GM12878 (cell line): ENCODE data around the gene ZNF792. TPM values are rescaled to one million over a fixed set of nuclear protein-coding genes. Genes with fewer than 3 reads are reported as not detected.

Source experiments
- ATAC-seq: fragments of 200-7000 bp; cut with Tn5 transposase; 3 replicates; pipeline ENCODE4 v1.9.1; 2020; ENCODE audit warnings: mild to moderate bottlenecking, moderate library complexity
- BruUV-seq: library from RNA; stranded (reverse); fragments of 400-500 nt; replicated peaks from 2 replicates; lab custom pipeline; 2021; lab: Mats Ljungman, UMichigan
- CTCF ChIA-PET: fragments of 300-600 bp; sonication (Branson Sonifier 250); formaldehyde crosslinking; extraction: SDS; loops from one replicate; lab custom pipeline; 2021; ENCODE audit warnings: inconsistent platforms; lab: Yijun Ruan, JAX
- POLR2A ChIA-PET: fragments of 350-600 bp; formaldehyde crosslinking; extraction: SDS; loops from one replicate; lab custom pipeline; 2021; ENCODE audit warnings: inconsistent platforms; lab: Charles Lee
- RAD21 ChIA-PET: fragments of 300-600 bp; sonication (Branson Sonifier 250); formaldehyde crosslinking; loops from one replicate; lab custom pipeline; 2023; ENCODE audit warnings: antibody characterized with exemption; ENCODE audit not compliant: unreplicated experiment; lab: Charles Lee
- SMC1A ChIA-PET: fragments of 300-600 bp; sonication (Branson Sonifier 250); formaldehyde crosslinking; loops from one replicate; lab custom pipeline; 2023; ENCODE audit not compliant: unreplicated experiment, uncharacterized antibody; lab: Charles Lee
- DNase-seq: peaks from one replicate; pipeline ENCODE4 v3.0.0-alpha.2; 2011; ENCODE audit warnings: low read depth, low spot score
- FAIRE-seq: peaks from 3 replicates; lab custom pipeline; 2011; peaks lifted over from hg19 to GRCh38; lab: Jason Lieb, UNC
- H2AFZ ChIP-seq: 2 replicates; pipeline ENCODE4 v1.6.0; 2011; ENCODE audit warnings: low read depth, low read length, control low read depth; ENCODE audit not compliant: control insufficient read depth
- H3K27ac ChIP-seq: 2 replicates; pipeline ENCODE4 v1.5.1; 2011; ENCODE audit warnings: control low read depth; ENCODE audit not compliant: control insufficient read depth, insufficient read depth
- H3K27me3 ChIP-seq, 2 experiments: replicated peaks in 1 of 2; 2 replicates each; pipeline versions ENCODE4 v1.6.0 to v1.6.1; 2011; ENCODE audit warnings: low read length in 1 of 2; ENCODE audit not compliant: control insufficient read depth in 2 of 2, insufficient read depth in 2 of 2
- H3K36me3 ChIP-seq, 2 experiments: 2 replicates each; pipeline ENCODE4 v1.5.1; 2011; ENCODE audit warnings: low read length in 1 of 2; ENCODE audit not compliant: control insufficient read depth in 2 of 2, insufficient read depth in 2 of 2
- H3K4me1 ChIP-seq: 2 replicates; pipeline ENCODE4 v1.6.1; 2011; ENCODE audit warnings: mild to moderate bottlenecking, low read length, moderate library complexity, mixed read lengths; ENCODE audit not compliant: control insufficient read depth, insufficient read depth
- H3K4me2 ChIP-seq: 2 replicates; pipeline ENCODE4 v1.6.0; 2011; ENCODE audit warnings: control low read depth; ENCODE audit not compliant: control insufficient read depth, insufficient read depth
- H3K4me3 ChIP-seq: fragments of 200-600 bp; sonication (generic); 2 replicates; pipeline ENCODE4 v1.5.1; 2016
- H3K79me2 ChIP-seq: 2 replicates; pipeline ENCODE4 v1.6.0; 2011; ENCODE audit warnings: low read length; ENCODE audit not compliant: control insufficient read depth, insufficient read depth
- H3K9ac ChIP-seq: 2 replicates; pipeline ENCODE4 v1.8.0; 2011; ENCODE audit warnings: low read length, control low read depth, mixed read lengths; ENCODE audit not compliant: control insufficient read depth, insufficient read depth
- H3K9me3 ChIP-seq: replicated peaks from 3 replicates; pipeline ENCODE4 v1.5.1; 2011; ENCODE audit warnings: mild to moderate bottlenecking, low read length; ENCODE audit not compliant: control insufficient read depth, insufficient read depth
- H4K20me1 ChIP-seq: 2 replicates; pipeline ENCODE4 v1.6.0; 2011; ENCODE audit not compliant: control insufficient read depth, insufficient read depth
- E4F1 ChIP-seq: fragments of 450-650 bp; IDR thresholded peaks from 2 replicates; pipeline ENCODE4 v1.6.1; 2018; ENCODE audit warnings: borderline replicate concordance, mild to moderate bottlenecking; ENCODE audit not compliant: partially characterized antibody
- RCOR1 ChIP-seq: conservative IDR thresholded peaks from 2 replicates; pipeline ENCODE4 v1.6.1; 2012; ENCODE audit warnings: low read depth, low read length, improper control_type of control experiment
- RFX5 ChIP-seq: IDR thresholded peaks from 2 replicates; pipeline ENCODE4 v1.6.1; 2011; ENCODE audit warnings: low read depth, low read length, improper control_type of control experiment
- ZNF622 ChIP-seq: fragments of 450-650 bp; IDR thresholded peaks from 2 replicates; pipeline ENCODE4 v1.6.1; 2017; ENCODE audit warnings: mild to moderate bottlenecking, inconsistent platforms
- WGBS: methylation state at CpG from one replicate; pipeline ENCODE4 v1.1.6; 2016; ENCODE audit warnings: low lambda C conversion rate; ENCODE audit not compliant: insufficient replicate concordance, insufficient coverage; ENCODE audit errors: missing lambda C conversion rate; 5-methylcytosine and 5-hydroxymethylcytosine counted together
- in situ Hi-C: fragments of 300-500 bp; cut with MboI; formaldehyde crosslinking; loops from 9 replicates; pipeline ENCODE4 v1.14.3; 2018; ENCODE audit warnings: mixed read lengths
- intact Hi-C: fragments of 100-400 bp; cut with micrococcal nuclease; formaldehyde crosslinking; loops from one replicate; pipeline ENCODE4 v1.14.2; 2022; ENCODE audit not compliant: unreplicated experiment
- polyA plus RNA-seq, 11 experiments: library from polyadenylated mRNA; depleted of rRNA in 4 of 11; unstranded in 6 of 11; stranded (reverse) in 5 of 11; fragments of >200 nt; fragmentation: Nextera tagmentation in 4 of 11; fragmentation: Illumina TruSeq in 1 of 11; extraction: Ambion mirVana in 4 of 11; extraction: Trizol in 1 of 11; gene quantifications; 1 replicate in 1 of 11; 2 replicates in 10 of 11; pipeline versions ENCODE4 v1.2.1 to v1.2.3, GENCODE V29; 2011 to 2016; ENCODE audit warnings: inconsistent platforms in 2 of 11, missing spikeins in 2 of 11, low read depth in 1 of 11
- total RNA-seq, 4 experiments: library from RNA; depleted of rRNA in 3 of 4; stranded (reverse); fragments of >200 nt in 3 of 4; fragmentation: Illumina TruSeq in 1 of 4; extraction: Trizol in 1 of 4; gene quantifications; 2 replicates each; pipeline versions ENCODE4 v1.2.1 to v1.2.3, GENCODE V29; 2013 to 2021
- TF ChIP-seq, protein P1 (sequence below): fragments of 150-350 bp; IDR thresholded peaks from 2 replicates; pipeline ENCODE4 v1.6.1; 2014; ENCODE audit warnings: mild to moderate bottlenecking, low read depth, low read length

Gene ZNF792
- total and polyA plus RNA-seq, 10 of the 15 experiments (the other 5 are each of a cell fraction or from before 2014, with no cell fraction given) = 0.53 to 4.8 (median 1.3) TPM

GRCh38 chr19:35005256-35005977 lies 41.4 kb upstream of the ZNF792 start:
- intact Hi-C loops = no loop called here
- ATAC-seq (no peak), FAIRE-seq (no peak)
- H2AFZ ChIP-seq = no peak overlapping the region
- peaks cover 18% of the 10 kb centered on the region for H3K4me1 ChIP-seq
- CTCF ChIA-PET = interaction anchor here (0.7 to 2.0 kb wide), 3 partner anchors 26 to 32 kb away, joined by 3 to 5 read pairs (median 3); no protein-coding TSS in a partner anchor
- H3K9ac ChIP-seq = no peak overlapping the region
- in situ Hi-C loops = no loop called here
- H3K9me3 ChIP-seq = no peaks in the 10 kb centered on the region
- H3K4me3 ChIP-seq = no peak overlapping the region
- BruUV-seq = no TSS peak
- POLR2A ChIA-PET = no interaction called here
- H4K20me1 ChIP-seq = peaks cover 6% of the 10 kb centered on the region; the same call in 1 of the 2 replicates
- SMC1A ChIA-PET = no interaction called here
- H3K36me3 ChIP-seq = peaks cover 5 to 16% of the 10 kb centered on the region in 2 experiments; a peak in 3 of 4 replicates
- TF ChIP-seq, protein P1, sequence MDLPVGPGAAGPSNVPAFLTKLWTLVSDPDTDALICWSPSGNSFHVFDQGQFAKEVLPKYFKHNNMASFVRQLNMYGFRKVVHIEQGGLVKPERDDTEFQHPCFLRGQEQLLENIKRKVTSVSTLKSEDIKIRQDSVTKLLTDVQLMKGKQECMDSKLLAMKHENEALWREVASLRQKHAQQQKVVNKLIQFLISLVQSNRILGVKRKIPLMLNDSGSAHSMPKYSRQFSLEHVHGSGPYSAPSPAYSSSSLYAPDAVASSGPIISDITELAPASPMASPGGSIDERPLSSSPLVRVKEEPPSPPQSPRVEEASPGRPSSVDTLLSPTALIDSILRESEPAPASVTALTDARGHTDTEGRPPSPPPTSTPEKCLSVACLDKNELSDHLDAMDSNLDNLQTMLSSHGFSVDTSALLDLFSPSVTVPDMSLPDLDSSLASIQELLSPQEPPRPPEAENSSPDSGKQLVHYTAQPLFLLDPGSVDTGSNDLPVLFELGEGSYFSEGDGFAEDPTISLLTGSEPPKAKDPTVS = no peak
- TF ChIP-seq RCOR1 = no peak
- no peak for TF ChIP-seq ZNF622
- TF ChIP-seq E4F1 = no peak
- TF ChIP-seq RFX5 = no peak
- TF ChIP-seq, all 136 proteins: peak for 0
- 95% methylated on average over 8 of the region's 11 CpGs for WGBS
- Histone ChIP-seq H3K4me2 (no peak overlapping the region), H3K27ac (no peak overlapping the region), H3K79me2 (peaks cover 43% of the 10 kb centered on the region), H3K27me3 (no peaks in the 10 kb centered on the region)
- RAD21 ChIA-PET = no interaction called here
- DNase-seq = no peak
